Uterus (tissue), 2 donors: ENCODE data around the gene ZCCHC2.

Source experiments
- CTCF ChIP-seq, 4 experiments: fragments of 200-600 bp in 2 of 4; fragments of 450-650 bp in 2 of 4; sonication (generic) in 2 of 4; IDR thresholded peaks; one replicate each; pipeline ENCODE4 v1.5.1; 2016 to 2019; ENCODE audit warnings: antibody characterized with exemption in 4 of 4, mild to moderate bottlenecking in 2 of 4, moderate library complexity in 1 of 4
- POLR2A ChIP-seq, 2 donors: fragments of 450-650 bp; IDR thresholded peaks; one replicate each; pipeline ENCODE4 v1.6.1; 2016; ENCODE audit warnings: antibody characterized with exemption in 2 of 2, mild to moderate bottlenecking in 1 of 2, moderate library complexity in 1 of 2

- TF ChIP-seq CTCF (IDR thresholded peaks at IDR 0.05) (no peak), POLR2A (IDR thresholded peaks at IDR 0.05) (no peak)
Measured at GRCh38 chr18:62539284-62540165, 16.7 kb downstream of the ZCCHC2 start.
